K562 (cell line): ENCODE measurements around the gene UTP14A. TPM values are rescaled to one million over a fixed set of nuclear protein-coding genes. Genes with fewer than 3 reads are reported as not detected.

ENCODE experiments used
- ADNP ChIP-seq: fragments of 200-800 bp; sonication (Bioruptor generic); IDR thresholded peaks from 2 replicates; pipeline ENCODE4 v1.6.1; 2016; ENCODE audit warnings: missing genetic modification characterization, missing compliant biosample characterization
- ATF3 ChIP-seq, 2 experiments: fragments of 450-650 bp in 1 of 2; sonication (generic) in 1 of 2; formaldehyde crosslinking in 1 of 2; IDR thresholded peaks in 1 of 2; conservative IDR thresholded peaks in 1 of 2; 2 replicates each; pipeline versions ENCODE4 v1.6.1 to v1.8.1; 2016 to 2023; ENCODE audit warnings: mild to moderate bottlenecking in 2 of 2, moderate library complexity in 2 of 2, inconsistent platforms in 1 of 2, missing genetic modification reagents in 1 of 2
- E2F6 ChIP-seq, 2 experiments: IDR thresholded peaks; 2 replicates each; pipeline ENCODE4 v1.6.1; 2011; ENCODE audit warnings: borderline replicate concordance in 1 of 2, control low read depth in 1 of 2, low read depth in 1 of 2, low read length in 1 of 2, mild to moderate bottlenecking in 1 of 2, mixed read lengths in 1 of 2, moderate library complexity in 1 of 2; ENCODE audit not compliant: insufficient read depth in 1 of 2, insufficient read length in 1 of 2, poor library complexity in 1 of 2, severe bottlenecking in 1 of 2; ENCODE audit errors: extremely low read depth in 1 of 2
- GATAD2B ChIP-seq: fragments of 450-650 bp; IDR thresholded peaks from 2 replicates; pipeline ENCODE4 v1.6.1; 2017; ENCODE audit warnings: mild to moderate bottlenecking, borderline replicate concordance
- NR4A1 ChIP-seq, 2 experiments: fragments of 250-450 bp in 1 of 2; fragments of 450-650 bp in 1 of 2; sonication (Bioruptor Pico) in 1 of 2; IDR thresholded peaks; 2 replicates each; pipeline versions ENCODE4 v1.4.0 to v1.6.1; 2016 to 2020; ENCODE audit warnings: mild to moderate bottlenecking in 2 of 2, missing compliant biosample characterization in 1 of 2, missing genetic modification characterization in 1 of 2, moderate library complexity in 1 of 2
- PBX2 ChIP-seq, 2 experiments: IDR thresholded peaks in 1 of 2; conservative IDR thresholded peaks in 1 of 2; 2 replicates each; pipeline ENCODE4 v1.6.1; 2016; ENCODE audit warnings: low read depth in 2 of 2, mild to moderate bottlenecking in 1 of 2, missing compliant biosample characterization in 1 of 2, missing genetic modification characterization in 1 of 2, moderate library complexity in 1 of 2
- REST ChIP-seq, 2 experiments: fragments of 450-650 bp; formaldehyde crosslinking in 1 of 2; IDR thresholded peaks; 2 replicates each; pipeline versions ENCODE4 v1.4.0 to v1.6.1; 2014 to 2020; ENCODE audit warnings: mild to moderate bottlenecking in 2 of 2, borderline replicate concordance in 1 of 2, low read depth in 1 of 2
- RFX1 ChIP-seq: fragments of 450-650 bp; IDR thresholded peaks from 2 replicates; pipeline ENCODE4 v1.6.1; 2016; ENCODE audit warnings: mild to moderate bottlenecking, moderate library complexity
- polyA plus RNA-seq, 8 experiments: library from polyadenylated mRNA; depleted of rRNA in 4 of 8; stranded (reverse) in 5 of 8; unstranded in 3 of 8; fragments of >200 nt; fragmentation: Nextera tagmentation in 2 of 8; fragmentation: Illumina TruSeq in 1 of 8; extraction: Ambion mirVana in 2 of 8; extraction: Trizol in 1 of 8; gene quantifications; 2 replicates each; pipeline versions ENCODE4 v1.2.1 to v1.2.3, GENCODE V29; 2011 to 2014; ENCODE audit warnings: inconsistent platforms in 1 of 8, missing spikeins in 1 of 8
- total RNA-seq, 7 experiments: library from RNA; depleted of rRNA in 6 of 7; stranded (reverse); fragments of >200 nt in 6 of 7; fragmentation: Illumina TruSeq in 2 of 7; extraction: Trizol in 2 of 7; gene quantifications; 2 replicates each; pipeline versions ENCODE4 v1.2.1 to v1.2.3, GENCODE V29; 2011 to 2021; ENCODE audit warnings: low replicate concordance in 1 of 7

UTP14A gene
- total and polyA plus RNA-seq, 9 of the 15 experiments (the other 6 are each of a cell fraction or from before 2014, with no cell fraction given): 30.5 to 91.0 (median 64.1) TPM

- TF ChIP-seq NR4A1 (CRISPR knock-in tag; IDR thresholded peaks at IDR 0.05) (no peak), NR4A1 (tag; IDR thresholded peaks at IDR 0.05) (no peak), GATAD2B (no peak), ADNP (tag) (no peak), REST (IDR thresholded peaks at IDR 0.05; ENCODE audit: borderline replicate concordance) (0 out of 2 replicates have a peak, but pooled peaks have one; percentile 15), REST (CRISPR knock-in tag; IDR thresholded peaks at IDR 0.05; ENCODE audit: low read depth) (no peak), PBX2 (CRISPR knock-in tag; IDR thresholded peaks at IDR 0.05; ENCODE audit: low read depth) (no peak), PBX2 (tag; conservative IDR thresholded peaks at IDR 0.05; ENCODE audit: low read depth) (peak; percentile 36), ATF3 (IDR thresholded peaks at IDR 0.05) (no peak), ATF3 (CRISPR knock-in tag; conservative IDR thresholded peaks at IDR 0.05) (no peak), E2F6 (IDR thresholded peaks at IDR 0.05; ENCODE audit: borderline replicate concordance in 1 of 2, extremely low read depth in 1 of 2, insufficient read depth in 1 of 2, insufficient read length in 1 of 2, low read depth in 1 of 2, low read length in 1 of 2, poor library complexity in 1 of 2, severe bottlenecking in 1 of 2) (peak in 1 of 2 experiments; percentile 60), RFX1 (no peak)
Observed at GRCh38 chrX:129961180-129962083, 55.5 kb downstream of the UTP14A start (continued).
